Measurements from ENCODE around the gene PITPNC1. TPM values are rescaled to one million over a fixed set of nuclear protein-coding genes. Genes with fewer than 3 reads are reported as not detected.

The PITPNC1 gene
- total and polyA plus RNA-seq, 2 donors (not counting 1 experiment from before 2014, with no cell fraction given): 4.7 to 26.1 TPM

DNA sequence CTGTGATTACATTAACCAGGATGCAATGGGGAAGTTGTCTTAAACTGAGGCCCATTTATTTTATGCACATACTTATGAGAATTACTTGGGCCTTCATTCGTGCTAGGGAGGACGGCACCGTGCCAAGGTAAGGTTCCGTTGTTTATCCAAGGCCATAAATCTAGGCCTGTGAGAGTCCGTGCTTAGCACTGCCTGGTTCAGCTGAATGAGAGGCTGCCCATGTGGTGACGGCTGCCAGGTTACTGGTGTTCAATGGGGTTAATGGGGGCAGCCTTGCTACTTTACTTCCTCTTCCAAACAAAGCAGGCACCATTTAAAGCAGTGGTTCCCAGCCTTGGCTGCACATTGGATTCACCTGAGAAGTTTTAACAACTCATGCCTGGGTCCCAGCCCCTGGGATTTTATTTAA, 205.6 kb downstream of the PITPNC1 start:
- H2AFZ ChIP-seq (ENCODE audit: insufficient read depth, low read depth, low read length, poor library complexity, severe bottlenecking): no peak overlapping the region
- intact Hi-C loops (cut with micrococcal nuclease): no loop called here
- DNase-seq: no peak
- H4K20me1 ChIP-seq (ENCODE audit: control insufficient read depth, insufficient read depth, low read length, poor library complexity, severe bottlenecking): no peaks in the 10 kb centered on the region
- no peak overlapping the region for H3K4me2 ChIP-seq (replicated peaks; ENCODE audit: low read depth, low read length, poor library complexity, severe bottlenecking)
- no peak overlapping the region for H3K4me3 ChIP-seq (ENCODE audit: control extremely low read depth in 1 of 5, extremely low read depth in 1 of 5, insufficient read depth in 1 of 5, low read depth in 2 of 5, low read length in 4 of 5)
- TF ChIP-seq CTCF (IDR thresholded peaks at IDR 0.05) (no peak), EZH2 (IDR thresholded peaks at IDR 0.05; ENCODE audit: borderline replicate concordance, insufficient read depth, low read depth, low read length, poor library complexity, severe bottlenecking) (no peak)
- H3K27me3 Mint-ChIP-seq: no peaks in the 10 kb centered on the region
- CTCF ChIA-PET: no interaction called here
- no peak overlapping the region for H3K4me3 Mint-ChIP-seq
- H3K9me3 ChIP-seq (ENCODE audit: control extremely low read depth in 1 of 3, control insufficient read depth in 2 of 3, insufficient read depth in 1 of 3, low read length in 2 of 3): peaks cover 0 to 11% (median 0%) of the 10 kb centered on the region in 3 donors
- H3K4me1 ChIP-seq (ENCODE audit: control insufficient read depth in 2 of 2, insufficient read depth in 2 of 2, low read length in 2 of 2): peaks cover 0 to 9% of the 10 kb centered on the region in 2 donors
- POLR2A ChIA-PET: no interaction called here
- 85% methylated on average over 6 of the region's 6 CpGs for WGBS (ENCODE audit: insufficient coverage)
- ATAC-seq (ENCODE audit: low read depth): no peak
- no peaks in the 10 kb centered on the region for H3K79me2 ChIP-seq (ENCODE audit: control insufficient read depth, insufficient read depth, low read length)
- peaks cover 3% of the 10 kb centered on the region for H3K9me3 Mint-ChIP-seq (ENCODE audit: insufficient read depth)
- no peak overlapping the region for H3K9ac ChIP-seq (ENCODE audit: low read length)
- no peak overlapping the region for H3K27ac Mint-ChIP-seq
- H3K27ac ChIP-seq (ENCODE audit: low read length in 2 of 2): no peak overlapping the region
- no peaks in the 10 kb centered on the region for H3K36me3 ChIP-seq (replicated peaks in 1 of 2; ENCODE audit: control extremely low read depth in 1 of 2, control insufficient read depth in 1 of 2, extremely low read depth in 1 of 2, insufficient read depth in 2 of 2, low read length in 1 of 2)
- peaks cover 23% of the 10 kb centered on the region for H3K4me1 Mint-ChIP-seq
- H3K27me3 ChIP-seq (replicated peaks in 1 of 4; ENCODE audit: control extremely low read depth in 1 of 4, control insufficient read depth in 3 of 4, insufficient read depth in 4 of 4, low read length in 3 of 4): no peaks in the 10 kb centered on the region

GRCh38 chr17:67585077-67585602, 208.1 kb downstream of the PITPNC1 start:
- 100% methylated on average over 2 of the region's 4 CpGs for WGBS (ENCODE audit: insufficient coverage)
- Histone ChIP-seq H3K9me3 (ENCODE audit: control extremely low read depth in 1 of 3, control insufficient read depth in 2 of 3, insufficient read depth in 1 of 3, low read length in 2 of 3) (peaks cover 0 to 11% (median 0%) of the 10 kb centered on the region in 3 donors), H3K9ac (ENCODE audit: low read length) (no peak overlapping the region), H4K20me1 (ENCODE audit: control insufficient read depth, insufficient read depth, low read length, poor library complexity, severe bottlenecking) (no peaks in the 10 kb centered on the region), H3K27ac (ENCODE audit: low read length in 2 of 2) (no peak overlapping the region), H3K36me3 (replicated peaks in 1 of 2; ENCODE audit: control extremely low read depth in 1 of 2, control insufficient read depth in 1 of 2, extremely low read depth in 1 of 2, insufficient read depth in 2 of 2, low read length in 1 of 2) (no peaks in the 10 kb centered on the region), H3K79me2 (ENCODE audit: control insufficient read depth, insufficient read depth, low read length) (no peaks in the 10 kb centered on the region), H3K27me3 (replicated peaks in 1 of 4; ENCODE audit: control extremely low read depth in 1 of 4, control insufficient read depth in 3 of 4, insufficient read depth in 4 of 4, low read length in 3 of 4) (no peaks in the 10 kb centered on the region), H3K4me3 (ENCODE audit: control extremely low read depth in 1 of 5, extremely low read depth in 1 of 5, insufficient read depth in 1 of 5, low read depth in 2 of 5, low read length in 4 of 5) (no peak overlapping the region), H3K4me2 (replicated peaks; ENCODE audit: low read depth, low read length, poor library complexity, severe bottlenecking) (no peak overlapping the region), H2AFZ (ENCODE audit: insufficient read depth, low read depth, low read length, poor library complexity, severe bottlenecking) (no peak overlapping the region), H3K4me1 (ENCODE audit: control insufficient read depth in 2 of 2, insufficient read depth in 2 of 2, low read length in 2 of 2) (no peaks in the 10 kb centered on the region)
- intact Hi-C loops (cut with micrococcal nuclease): no loop called here
- no peak for TF ChIP-seq CTCF (IDR thresholded peaks at IDR 0.05)
- no peak for TF ChIP-seq EZH2 (IDR thresholded peaks at IDR 0.05; ENCODE audit: borderline replicate concordance, insufficient read depth, low read depth, low read length, poor library complexity, severe bottlenecking)
- H3K4me1 Mint-ChIP-seq: peaks cover 9% of the 10 kb centered on the region
- ChIA-PET CTCF (no interaction called here), POLR2A (no interaction called here)
- H3K9me3 Mint-ChIP-seq (ENCODE audit: insufficient read depth): peaks cover 3% of the 10 kb centered on the region
- no peak overlapping the region for H3K4me3 Mint-ChIP-seq
- DNase-seq: no peak
- H3K27ac Mint-ChIP-seq: no peak overlapping the region
- ATAC-seq (ENCODE audit: low read depth): no peak
- H3K27me3 Mint-ChIP-seq: no peaks in the 10 kb centered on the region
